HEK293T (cell line): Measurements from ENCODE around the gene CAMSAP2.

Source experiments
- BHLHE40 ChIP-seq: fragments of 450-650 bp; IDR thresholded peaks from 2 replicates; pipeline ENCODE4 v1.6.1; 2016; ENCODE audit warnings: mild to moderate bottlenecking, moderate library complexity, borderline replicate concordance
- CTBP1 ChIP-seq: fragments of 450-650 bp; IDR thresholded peaks from 2 replicates; pipeline ENCODE4 v1.6.1; 2016; ENCODE audit warnings: borderline replicate concordance
- ELF4 ChIP-seq: fragments of 450-650 bp; IDR thresholded peaks from 2 replicates; pipeline ENCODE4 v1.6.1; 2017; ENCODE audit warnings: antibody characterized with exemption
- FOXK2 ChIP-seq: fragments of 450-650 bp; IDR thresholded peaks from 2 replicates; pipeline ENCODE4 v1.6.1; 2016; ENCODE audit warnings: mild to moderate bottlenecking
- FOXM1 ChIP-seq: fragments of 450-650 bp; IDR thresholded peaks from 2 replicates; pipeline ENCODE4 v1.6.1; 2017; ENCODE audit warnings: mild to moderate bottlenecking, borderline replicate concordance
- HDGF ChIP-seq: fragments of 450-650 bp; IDR thresholded peaks from 2 replicates; pipeline ENCODE4 v1.6.1; 2017; ENCODE audit warnings: antibody characterized with exemption, borderline replicate concordance
- L3MBTL2 ChIP-seq: fragments of 450-650 bp; conservative IDR thresholded peaks from 2 replicates; pipeline ENCODE4 v1.6.1; 2016; ENCODE audit warnings: mild to moderate bottlenecking
- SP1 ChIP-seq: fragments of 450-650 bp; IDR thresholded peaks from 2 replicates; pipeline ENCODE4 v1.6.1; 2017
- SUZ12 ChIP-seq: fragments of 450-650 bp; IDR thresholded peaks from 2 replicates; pipeline ENCODE4 v1.6.1; 2016; ENCODE audit warnings: mild to moderate bottlenecking
- TARDBP ChIP-seq: fragments of 450-650 bp; IDR thresholded peaks from 2 replicates; pipeline ENCODE4 v1.6.1; 2016
- ZNF384 ChIP-seq: fragments of 450-650 bp; IDR thresholded peaks from 2 replicates; pipeline ENCODE4 v1.6.1; 2016
- TF ChIP-seq, protein P1 (sequence below): fragments of 450-650 bp; IDR thresholded peaks from 2 replicates; pipeline ENCODE4 v1.6.1; 2016

DNA sequence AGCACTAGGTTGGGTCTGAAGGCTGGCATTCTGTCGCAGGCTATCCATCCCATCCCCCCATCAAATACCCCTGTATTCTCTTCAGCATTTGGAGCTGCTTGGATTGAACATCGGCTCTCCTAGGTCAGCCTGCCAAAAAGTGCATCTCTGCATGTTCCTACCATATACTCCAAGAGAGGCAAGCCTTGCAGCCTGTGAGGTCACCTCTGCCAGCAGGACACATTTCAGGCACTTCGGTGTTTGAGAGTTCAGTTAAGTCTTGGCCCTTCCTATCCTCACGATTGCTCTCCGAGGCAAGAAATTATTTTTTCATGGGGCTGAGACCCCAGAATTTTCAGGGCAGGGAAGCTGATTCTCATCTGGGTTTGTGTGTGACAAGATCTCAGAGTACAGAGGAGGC, 136.7 kb downstream of the CAMSAP2 start:
- TF ChIP-seq FOXM1 = no peak
- no peak for TF ChIP-seq SUZ12
- no peak for TF ChIP-seq SP1
- no peak for TF ChIP-seq CTBP1
- TF ChIP-seq ZNF384 = no peak
- no peak for TF ChIP-seq TARDBP
- TF ChIP-seq, protein P1, sequence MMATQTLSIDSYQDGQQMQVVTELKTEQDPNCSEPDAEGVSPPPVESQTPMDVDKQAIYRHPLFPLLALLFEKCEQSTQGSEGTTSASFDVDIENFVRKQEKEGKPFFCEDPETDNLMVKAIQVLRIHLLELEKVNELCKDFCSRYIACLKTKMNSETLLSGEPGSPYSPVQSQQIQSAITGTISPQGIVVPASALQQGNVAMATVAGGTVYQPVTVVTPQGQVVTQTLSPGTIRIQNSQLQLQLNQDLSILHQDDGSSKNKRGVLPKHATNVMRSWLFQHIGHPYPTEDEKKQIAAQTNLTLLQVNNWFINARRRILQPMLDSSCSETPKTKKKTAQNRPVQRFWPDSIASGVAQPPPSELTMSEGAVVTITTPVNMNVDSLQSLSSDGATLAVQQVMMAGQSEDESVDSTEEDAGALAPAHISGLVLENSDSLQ = no peak
- TF ChIP-seq FOXK2 = no peak
- no peak for TF ChIP-seq BHLHE40
- TF ChIP-seq ELF4 = no peak
- no peak for TF ChIP-seq L3MBTL2
- no peak for TF ChIP-seq HDGF
